GM18868 (cell line): ENCODE data around the gene THRSP.
"Not testable (repeated sequence)": the region's sequence is repeated elsewhere in the genome, so short reads cannot be mapped to it uniquely, and the experiment has no call there.

ENCODE experiments used
- ATAC-seq: cut with Tn5 transposase; IDR thresholded peaks from one replicate; pipeline ENCODE4 v1.9.1; 2021; ENCODE audit warnings: mild to moderate bottlenecking, moderate library complexity; ENCODE audit not compliant: unreplicated experiment

The THRSP gene

GRCh38 chr11:78063440-78064181, at the start of gene THRSP:
TSS of gene THRSP (plus strand) at chr11:78063861. CDS start at chr11:78063882, 21 bp downstream.
- no peak for ATAC-seq

- ATAC-seq, result not testable (repeated sequence)
Measured at GRCh38 chr11:78014937-78015520, 48.6 kb upstream of the THRSP start.

- ATAC-seq, result no peak
Measured at GRCh38 chr11:78015878-78016277, 47.8 kb upstream of the THRSP start.

GRCh38 chr11:78019808-78020207, 43.9 kb upstream of the THRSP start:
- no peak for ATAC-seq

GRCh38 chr11:78020246-78020645, 43.4 kb upstream of the THRSP start:
- no peak for ATAC-seq

GRCh38 chr11:78021611-78022010, 42.0 kb upstream of the THRSP start:
- ATAC-seq, result no peak

GRCh38 chr11:78022397-78023396, 41.0 kb upstream of the THRSP start, which contains the start of gene KCTD14:
TSS of gene KCTD14 (minus strand) at chr11:78023276. CDS start at chr11:78023249, 27 bp downstream.
- no peak for ATAC-seq

- ATAC-seq, result no peak
Measured at GRCh38 chr11:78023426-78023825, 40.2 kb upstream of the THRSP start.

GRCh38 chr11:78025378-78025777, 38.3 kb upstream of the THRSP start:
- no peak for ATAC-seq

GRCh38 chr11:78027759-78028158, 35.9 kb upstream of the THRSP start:
- no peak for ATAC-seq

GRCh38 chr11:78028423-78028822, 35.2 kb upstream of the THRSP start:
- ATAC-seq, result not testable (repeated sequence)

GRCh38 chr11:78030429-78031325, 33.0 kb upstream of the THRSP start:
- ATAC-seq, result no peak

- ATAC-seq, result peak; percentile 76
Measured at GRCh38 chr11:78031629-78032028, 32.0 kb upstream of the THRSP start.

GRCh38 chr11:78032090-78032489, 31.6 kb upstream of the THRSP start:
- no peak for ATAC-seq

- ATAC-seq, result no peak
Measured at GRCh38 chr11:78033040-78033439, 30.6 kb upstream of the THRSP start.

- no peak for ATAC-seq
Measured at GRCh38 chr11:78034623-78035022, 29.0 kb upstream of the THRSP start.

- no peak for ATAC-seq
Measured at GRCh38 chr11:78036313-78036712, 27.3 kb upstream of the THRSP start.

- ATAC-seq, result no peak
Measured at GRCh38 chr11:78037056-78037455, 26.6 kb upstream of the THRSP start.

GRCh38 chr11:78037825-78038620, 25.6 kb upstream of the THRSP start:
- ATAC-seq, result no peak
